K562 (cell line): ENCODE results near the gene LAPTM4A. TPM values are rescaled to one million over a fixed set of nuclear protein-coding genes. Genes with fewer than 3 reads are reported as not detected.

ENCODE experiments used
- BMI1 ChIP-seq: fragments of 150-350 bp; IDR thresholded peaks from 2 replicates; pipeline ENCODE4 v1.6.1; 2014; ENCODE audit warnings: low read length
- BRD4 ChIP-seq: fragments of 200-600 bp; sonication (generic); IDR thresholded peaks from 2 replicates; pipeline ENCODE4 v1.6.1; 2017; ENCODE audit warnings: inconsistent platforms
- CBFA2T2 ChIP-seq: fragments of 450-650 bp; conservative IDR thresholded peaks from 2 replicates; pipeline ENCODE4 v1.6.1; 2017; ENCODE audit warnings: mild to moderate bottlenecking
- CBFA2T3 ChIP-seq: fragments of 450-650 bp; IDR thresholded peaks from 2 replicates; pipeline ENCODE4 v1.6.1; 2017
- CBX1 ChIP-seq: sonication (generic); IDR thresholded peaks from 2 replicates; pipeline ENCODE4 v1.6.1; 2016; ENCODE audit warnings: antibody characterized with exemption, low read depth, mild to moderate bottlenecking
- CREM ChIP-seq: IDR thresholded peaks from 2 replicates; pipeline ENCODE4 v1.6.1; 2014; ENCODE audit warnings: antibody characterized with exemption, low read depth
- E2F4 ChIP-seq: sonication (generic); formaldehyde crosslinking; IDR thresholded peaks from 2 replicates; pipeline ENCODE4 v1.8.0; 2022; ENCODE audit warnings: mild to moderate bottlenecking, low read depth, missing genetic modification reagents
- ESRRB ChIP-seq: fragments of 250-450 bp; sonication (Bioruptor Pico); IDR thresholded peaks from 2 replicates; pipeline ENCODE4 v1.5.0; 2020; ENCODE audit warnings: mild to moderate bottlenecking, moderate library complexity, borderline replicate concordance
- FOXM1 ChIP-seq, 2 experiments: fragments of 450-650 bp in 1 of 2; sonication (generic) in 1 of 2; formaldehyde crosslinking in 1 of 2; IDR thresholded peaks; 2 replicates each; pipeline versions ENCODE4 v1.6.1 to v1.9.0; 2017 to 2022; ENCODE audit warnings: low read depth in 2 of 2, mild to moderate bottlenecking in 2 of 2, missing genetic modification reagents in 1 of 2, moderate library complexity in 1 of 2
- KDM5B ChIP-seq: fragments of 200-600 bp; sonication (generic); IDR thresholded peaks from 2 replicates; pipeline ENCODE4 v1.6.1; 2012; ENCODE audit warnings: low read depth, mild to moderate bottlenecking, moderate library complexity, low read length, control low read depth, inconsistent platforms; ENCODE audit not compliant: insufficient replicate concordance
- KLF10 ChIP-seq: fragments of 250-450 bp; sonication (Bioruptor Pico); IDR thresholded peaks from 2 replicates; pipeline ENCODE4 v1.6.1; 2021; ENCODE audit warnings: matching md5 sums
- NRF1 ChIP-seq, 2 experiments: fragments of 450-650 bp; IDR thresholded peaks in 1 of 2; conservative IDR thresholded peaks in 1 of 2; 2 replicates each; pipeline ENCODE4 v1.6.1; 2014; ENCODE audit warnings: mild to moderate bottlenecking in 2 of 2
- PATZ1 ChIP-seq: fragments of 250-450 bp; sonication (Bioruptor Pico); IDR thresholded peaks from 2 replicates; pipeline ENCODE4 v1.5.0; 2020; ENCODE audit warnings: mild to moderate bottlenecking, borderline replicate concordance
- POLR2B ChIP-seq: fragments of 450-650 bp; IDR thresholded peaks from 2 replicates; pipeline ENCODE4 v1.6.1; 2018; ENCODE audit warnings: low read depth; ENCODE audit not compliant: partially characterized antibody
- RCOR1 ChIP-seq, 2 experiments: IDR thresholded peaks; 2 replicates each; pipeline ENCODE4 v1.6.1; 2012; ENCODE audit warnings: low read depth in 2 of 2, low read length in 2 of 2, borderline replicate concordance in 1 of 2, improper control_type of control experiment in 1 of 2
- SLC30A9 ChIP-seq: fragments of 250-450 bp; sonication (Bioruptor Pico); IDR thresholded peaks from 2 replicates; pipeline ENCODE4 v1.8.0; 2022; ENCODE audit warnings: mild to moderate bottlenecking, moderate library complexity
- SMAD1 ChIP-seq: fragments of 150-350 bp; IDR thresholded peaks from 2 replicates; pipeline ENCODE4 v1.6.1; 2014; ENCODE audit warnings: low read length, low read depth; ENCODE audit not compliant: partially characterized antibody
- TBL1XR1 ChIP-seq, 2 experiments: IDR thresholded peaks; 2 replicates each; pipeline ENCODE4 v1.6.1; 2012; ENCODE audit warnings: improper control_type of control experiment in 2 of 2, low read length in 2 of 2, mild to moderate bottlenecking in 1 of 2
- TCF7L2 ChIP-seq: fragments of 150-350 bp; IDR thresholded peaks from 2 replicates; pipeline ENCODE4 v1.6.1; 2016; ENCODE audit warnings: low read depth, mild to moderate bottlenecking, low read length, moderate library complexity
- ZFP36 ChIP-seq: fragments of 150-350 bp; IDR thresholded peaks from 2 replicates; pipeline ENCODE4 v1.6.1; 2018; ENCODE audit warnings: low read length, low read depth; ENCODE audit not compliant: partially characterized antibody
- ZFX ChIP-seq: sonication (generic); formaldehyde crosslinking; IDR thresholded peaks from 2 replicates; pipeline ENCODE4 v1.8.0; 2022; ENCODE audit warnings: mild to moderate bottlenecking, missing genetic modification reagents, moderate library complexity
- ZNF121 ChIP-seq: sonication (generic); formaldehyde crosslinking; conservative IDR thresholded peaks from 2 replicates; pipeline ENCODE4 v1.8.0; 2022; ENCODE audit warnings: missing genetic modification reagents
- ZNF277 ChIP-seq: fragments of 250-450 bp; sonication (Bioruptor Pico); IDR thresholded peaks from 2 replicates; pipeline ENCODE4 v1.8.0; 2022; ENCODE audit warnings: inconsistent platforms, mild to moderate bottlenecking, moderate library complexity, borderline replicate concordance
- ZNF696 ChIP-seq: fragments of 250-450 bp; sonication (Bioruptor Pico); conservative IDR thresholded peaks from 2 replicates; pipeline ENCODE4 v1.4.0; 2020; ENCODE audit warnings: mild to moderate bottlenecking, moderate library complexity
- polyA plus RNA-seq, 8 experiments: library from polyadenylated mRNA; depleted of rRNA in 4 of 8; stranded (reverse) in 5 of 8; unstranded in 3 of 8; fragments of >200 nt; fragmentation: Nextera tagmentation in 2 of 8; fragmentation: Illumina TruSeq in 1 of 8; extraction: Ambion mirVana in 2 of 8; extraction: Trizol in 1 of 8; gene quantifications; 2 replicates each; pipeline versions ENCODE4 v1.2.1 to v1.2.3, GENCODE V29; 2011 to 2014; ENCODE audit warnings: inconsistent platforms in 1 of 8, missing spikeins in 1 of 8
- total RNA-seq, 7 experiments: library from RNA; depleted of rRNA in 6 of 7; stranded (reverse); fragments of >200 nt in 6 of 7; fragmentation: Illumina TruSeq in 2 of 7; extraction: Trizol in 2 of 7; gene quantifications; 2 replicates each; pipeline versions ENCODE4 v1.2.1 to v1.2.3, GENCODE V29; 2011 to 2021; ENCODE audit warnings: low replicate concordance in 1 of 7

LAPTM4A gene
- total and polyA plus RNA-seq, 9 of the 15 experiments (the other 6 are each of a cell fraction or from before 2014, with no cell fraction given): 13.4 to 157 (median 50.1) TPM

- TF ChIP-seq ZNF277 (CRISPR knock-in tag) (no peak), BRD4 (no peak), CREM (no peak), POLR2B (no peak), ZFP36 (no peak), E2F4 (CRISPR knock-in tag) (no peak), ZFX (CRISPR knock-in tag) (no peak), RCOR1 (IDR thresholded peaks at IDR 0.05; ENCODE audit: borderline replicate concordance in 1 of 2, low read depth in 2 of 2, low read length in 2 of 2) (peak in 1 of 2 experiments; percentile 85; a peak in 2 of 4 replicates), TCF7L2 (no peak), TBL1XR1 (IDR thresholded peaks at IDR 0.05; ENCODE audit: low read length in 2 of 2) (no peak), SMAD1 (no peak), SLC30A9 (CRISPR knock-in tag) (no peak), FOXM1 (IDR thresholded peaks at IDR 0.05; ENCODE audit: low read depth) (peak; percentile 44; the same call in 1 of the 2 replicates), FOXM1 (CRISPR knock-in tag; IDR thresholded peaks at IDR 0.05; ENCODE audit: low read depth) (no peak), ZNF696 (CRISPR knock-in tag) (no peak), CBX1 (no peak), CBFA2T3 (peak; percentile 63), NRF1 (conservative IDR thresholded peaks at IDR 0.05 in 1 of 2, IDR thresholded peaks at IDR 0.05 in 1 of 2) (no peak), CBFA2T2 (0 out of 2 replicates have a peak, but pooled peaks have one; percentile 23), ZNF121 (no peak), KLF10 (CRISPR knock-in tag) (no peak), BMI1 (no peak), KDM5B (no peak), ESRRB (CRISPR knock-in tag) (no peak), PATZ1 (CRISPR knock-in tag) (no peak)
Measured at GRCh38 chr2:20089715-20090464, 38.5 kb upstream of the LAPTM4A start (continued).
